SK-N-SH (cell line): ENCODE measurements around the gene C19orf18. TPM values are rescaled to one million over a fixed set of nuclear protein-coding genes. Genes with fewer than 3 reads are reported as not detected.

Experiments
- CTCF ChIA-PET: fragments of 300-600, 350-600 bp; formaldehyde crosslinking; extraction: SDS; loops from one replicate; lab custom pipeline; 2021; lab: Yijun Ruan, JAX
- POLR2A ChIA-PET: fragments of 350-600 bp; sonication (Branson Sonifier 250); formaldehyde crosslinking; extraction: SDS; loops from one replicate; lab custom pipeline; 2020; ENCODE audit warnings: antibody characterized with exemption, inconsistent platforms; lab: Yijun Ruan, JAX
- DNase-seq: peaks from one replicate; pipeline ENCODE4 v3.0.0; 2012
- H2AFZ ChIP-seq: fragments of 200-600 bp; sonication (generic); 2 replicates; pipeline ENCODE4 v1.8.1; 2016; ENCODE audit warnings: antibody characterized with exemption, mild to moderate bottlenecking, low read depth
- H3F3A ChIP-seq: fragments of 200-600 bp; sonication (generic); replicated peaks from 2 replicates; pipeline ENCODE3; 2016; ENCODE audit warnings: antibody characterized with exemption, mild to moderate bottlenecking; ENCODE audit not compliant: insufficient read depth
- H3K27ac ChIP-seq, 2 experiments: fragments of 200-500 bp in 1 of 2; fragments of 200-600 bp in 1 of 2; sonication (Bioruptor generic) in 1 of 2; sonication (generic), shearing (Covaris generic) in 1 of 2; 2 replicates each; pipeline versions ENCODE4 v1.5.1 to v1.6.1; 2014 to 2016; ENCODE audit warnings: low read depth in 2 of 2, inconsistent platforms in 1 of 2, low read length in 1 of 2, mild to moderate bottlenecking in 1 of 2, mixed read lengths in 1 of 2
- H3K27me3 ChIP-seq: fragments of 200-600 bp; sonication (generic), shearing (Covaris generic); 2 replicates; pipeline ENCODE4 v1.6.1; 2016; ENCODE audit warnings: mixed run types; ENCODE audit not compliant: insufficient read depth
- H3K36me3 ChIP-seq, 2 experiments: fragments of 200-500 bp in 1 of 2; fragments of 200-600 bp in 1 of 2; sonication (Bioruptor generic) in 1 of 2; sonication (generic) in 1 of 2; replicated peaks in 1 of 2; 2 replicates each; pipeline versions ENCODE3 to v1.5.1; 2014 to 2016; ENCODE audit warnings: low read length in 1 of 2, mild to moderate bottlenecking in 1 of 2; ENCODE audit not compliant: insufficient read depth in 2 of 2, control insufficient read depth in 1 of 2
- H3K4me1 ChIP-seq, 2 experiments: fragments of 200-500 bp in 1 of 2; fragments of 200-600 bp in 1 of 2; sonication (Bioruptor generic) in 1 of 2; sonication (generic), shearing (Covaris generic) in 1 of 2; 2 replicates each; pipeline versions ENCODE4 v1.5.1 to v1.6.1; 2014 to 2016; ENCODE audit warnings: low read depth in 1 of 2, low read length in 1 of 2, mixed run types in 1 of 2; ENCODE audit not compliant: insufficient read depth in 2 of 2, control insufficient read depth in 1 of 2
- H3K4me2 ChIP-seq: fragments of 200-600 bp; sonication (generic), shearing (Covaris generic); 2 replicates; pipeline ENCODE4 v1.6.1; 2017; ENCODE audit warnings: mixed run types
- H3K4me3 ChIP-seq, 2 experiments: fragments of 200-500 bp in 1 of 2; fragments of 200-600 bp in 1 of 2; sonication (Bioruptor generic) in 1 of 2; sonication (generic), shearing (Covaris generic) in 1 of 2; 2 replicates each; pipeline versions ENCODE4 v1.5.1 to v1.8.1; 2014 to 2016; ENCODE audit warnings: low read depth in 2 of 2, inconsistent platforms in 1 of 2, low read length in 1 of 2, mild to moderate bottlenecking in 1 of 2, mixed read lengths in 1 of 2, moderate library complexity in 1 of 2
- H3K79me2 ChIP-seq: fragments of 200-600 bp; sonication (generic); 2 replicates; pipeline ENCODE4 v1.8.1; 2017; ENCODE audit warnings: mild to moderate bottlenecking; ENCODE audit not compliant: insufficient read depth
- H3K9ac ChIP-seq: fragments of 200-600 bp; sonication (generic); 2 replicates; pipeline ENCODE4 v1.6.1; 2017; ENCODE audit warnings: mixed run types
- H3K9me2 ChIP-seq: fragments of 200-600 bp; sonication (generic); 2 replicates; pipeline ENCODE4 v1.6.1; 2017; ENCODE audit warnings: mixed run types
- H3K9me3 ChIP-seq: fragments of 200-600 bp; sonication (generic); 2 replicates; pipeline ENCODE4 v1.6.1; 2017; ENCODE audit warnings: mixed run types, mild to moderate bottlenecking, moderate library complexity
- H4K20me1 ChIP-seq: fragments of 200-600 bp; sonication (generic); 2 replicates; pipeline ENCODE4 v1.6.1; 2017; ENCODE audit warnings: mild to moderate bottlenecking, mixed run types; ENCODE audit not compliant: insufficient read depth
- CHD2 ChIP-seq: fragments of 150-350 bp; IDR thresholded peaks from 2 replicates; pipeline ENCODE4 v1.6.1; 2018; ENCODE audit warnings: low read length; ENCODE audit not compliant: partially characterized antibody
- CTCF ChIP-seq: fragments of 200-600 bp; sonication (generic); IDR thresholded peaks from 2 replicates; pipeline ENCODE4 v1.6.1; 2017; ENCODE audit warnings: antibody characterized with exemption, mild to moderate bottlenecking, moderate library complexity
- EP300 ChIP-seq, 2 experiments: IDR thresholded peaks; 2 replicates each; pipeline versions ENCODE4 v1.4.0 to v1.6.1; 2012; ENCODE audit warnings: borderline replicate concordance in 1 of 2, low read depth in 1 of 2, low read length in 1 of 2
- GABPA ChIP-seq: IDR thresholded peaks from 2 replicates; pipeline ENCODE4 v1.4.0; 2012; ENCODE audit warnings: low read depth, mild to moderate bottlenecking
- GATA2 ChIP-seq: sonication (generic); formaldehyde crosslinking; IDR thresholded peaks from 2 replicates; pipeline ENCODE4 v1.5.0; 2020; ENCODE audit warnings: mild to moderate bottlenecking, missing genetic modification reagents
- JUND ChIP-seq: IDR thresholded peaks from 2 replicates; pipeline ENCODE4 v1.4.0; 2012
- MEF2A ChIP-seq: IDR thresholded peaks from 2 replicates; pipeline ENCODE4 v1.4.0; 2012; ENCODE audit warnings: low read depth, borderline replicate concordance
- SIN3A ChIP-seq: IDR thresholded peaks from 2 replicates; pipeline ENCODE4 v1.6.1; 2012; ENCODE audit warnings: low read depth, mild to moderate bottlenecking, low read length, moderate library complexity, borderline replicate concordance
- SMC3 ChIP-seq: IDR thresholded peaks from 2 replicates; pipeline ENCODE4 v1.6.1; 2012; ENCODE audit warnings: low read depth, low read length, improper control_type of control experiment
- USF1 ChIP-seq: IDR thresholded peaks from 2 replicates; pipeline ENCODE4 v1.4.0; 2012; ENCODE audit warnings: low read depth, borderline replicate concordance
- WGBS: methylation state at CpG from one replicate; pipeline ENCODE4 v1.1.6; 2017; ENCODE audit warnings: low lambda C conversion rate; 5-methylcytosine and 5-hydroxymethylcytosine counted together
- polyA plus RNA-seq, 3 experiments: library from polyadenylated mRNA; depleted of rRNA; stranded (reverse); fragments of >200 nt; gene quantifications; 2 replicates each; pipeline ENCODE4 v1.2.3, GENCODE V29; 2012

C19orf18 gene
- polyA plus RNA-seq, 1 of the 3 experiments (the other 2 are of a cell fraction), result not detected

- Histone ChIP-seq H3K4me3 (no peak overlapping the region), H3K9me2 (no peaks in the 10 kb centered on the region), H2AFZ (no peak overlapping the region), H3F3A (no peaks in the 10 kb centered on the region), H3K36me3 (peaks cover 2 to 27% of the 10 kb centered on the region in 2 experiments), H3K9ac (no peak overlapping the region), H4K20me1 (no peaks in the 10 kb centered on the region)
- WGBS, result 79% methylated on average over 12 of the region's 12 CpGs
- no peak for DNase-seq
- CTCF ChIA-PET, result no interaction called here
- TF ChIP-seq SIN3A (no peak), JUND (no peak), SMC3 (no peak), CTCF (no peak)
- TF ChIP-seq, all 33 proteins: peak for 0
- Histone ChIP-seq H3K9me3 (no peaks in the 10 kb centered on the region), H3K4me2 (no peak overlapping the region), H3K27me3 (no peaks in the 10 kb centered on the region), H3K79me2 (peaks cover 5% of the 10 kb centered on the region; the same call in 1 of the 2 replicates), H3K4me1 (no peaks in the 10 kb centered on the region), H3K27ac (no peak overlapping the region)
- POLR2A ChIA-PET, result no interaction called here
Observed at GRCh38 chr19:57935731-57936130, 38.6 kb downstream of the C19orf18 start.

- H3K9ac ChIP-seq, result no peak within 1 kb of the TSS
- ChIA-PET POLR2A (no interaction called here), CTCF (no interaction called here)
Observed at GRCh38 chr19:57934820-57935665, 39.3 kb downstream of the C19orf18 start, which contains the start of gene ZNF418. Gene ZNF418 (minus strand): TSS chr19:57935402. CDS start chr19:57933822, 1,580 bp downstream.

GRCh38 chr19:57927587-57927986 lies 46.7 kb downstream of the C19orf18 start:
- Histone ChIP-seq H3K27me3 (no peaks in the 10 kb centered on the region), H3K9me2 (no peaks in the 10 kb centered on the region), H3K9me3 (no peaks in the 10 kb centered on the region), H4K20me1 (no peaks in the 10 kb centered on the region), H3K36me3 (no peaks in the 10 kb centered on the region), H3K4me3 (no peak overlapping the region), H3F3A (no peaks in the 10 kb centered on the region), H3K4me2 (no peak overlapping the region), H3K4me1 (no peaks in the 10 kb centered on the region), H3K79me2 (no peaks in the 10 kb centered on the region), H2AFZ (no peak overlapping the region), H3K27ac (no peak overlapping the region), H3K9ac (no peak overlapping the region)
- 67% methylated on average over 4 of the region's 4 CpGs for WGBS
- CTCF ChIA-PET, result no interaction called here
- POLR2A ChIA-PET, result no interaction called here
- no peak for TF ChIP-seq CHD2
- TF ChIP-seq EP300 (IDR thresholded peaks at IDR 0.05; ENCODE audit: borderline replicate concordance in 1 of 2, low read depth in 1 of 2, low read length in 1 of 2), result no peak
- TF ChIP-seq MEF2A, result no peak
- no peak for TF ChIP-seq GABPA
- no peak for TF ChIP-seq USF1
- no peak for DNase-seq

More at GRCh38 chr19:57934820-57935665, 39.3 kb downstream of the C19orf18 start, which contains the start of gene ZNF418:
- TF ChIP-seq GATA2 (CRISPR knock-in tag), result no peak
- WGBS, result 62% methylated on average over 51 of the region's 54 CpGs
- Histone ChIP-seq H3K27ac (no peak within 1 kb of the TSS), H3K27me3 (no peaks in the 10 kb centered on the region), H3K4me2 (no peak within 1 kb of the TSS), H3K36me3 (peaks cover 0 to 22% of the 10 kb centered on the region in 2 experiments), H3F3A (no peaks in the 10 kb centered on the region), H3K79me2 (peaks cover 5% of the 10 kb centered on the region; the same call in 1 of the 2 replicates), H3K4me3 (no peak within 1 kb of the TSS), H2AFZ (no peak within 1 kb of the TSS), H3K4me1 (no peaks in the 10 kb centered on the region), H4K20me1 (no peaks in the 10 kb centered on the region), H3K9me3 (no peaks in the 10 kb centered on the region), H3K9me2 (no peaks in the 10 kb centered on the region)
- DNase-seq, result no peak
